Measurements from ENCODE around the gene FBXO46. TPM values are rescaled to one million over a fixed set of nuclear protein-coding genes. Genes with fewer than 3 reads are reported as not detected.
A peak's percentile ranks its signal among the peaks of the same experiment; 100 is the strongest.

The FBXO46 gene
- total and polyA plus RNA-seq, 2 of the 13 experiments (the other 11 are each of a cell fraction or from before 2014, with no cell fraction given) = 6.2 to 6.4 TPM

DNA sequence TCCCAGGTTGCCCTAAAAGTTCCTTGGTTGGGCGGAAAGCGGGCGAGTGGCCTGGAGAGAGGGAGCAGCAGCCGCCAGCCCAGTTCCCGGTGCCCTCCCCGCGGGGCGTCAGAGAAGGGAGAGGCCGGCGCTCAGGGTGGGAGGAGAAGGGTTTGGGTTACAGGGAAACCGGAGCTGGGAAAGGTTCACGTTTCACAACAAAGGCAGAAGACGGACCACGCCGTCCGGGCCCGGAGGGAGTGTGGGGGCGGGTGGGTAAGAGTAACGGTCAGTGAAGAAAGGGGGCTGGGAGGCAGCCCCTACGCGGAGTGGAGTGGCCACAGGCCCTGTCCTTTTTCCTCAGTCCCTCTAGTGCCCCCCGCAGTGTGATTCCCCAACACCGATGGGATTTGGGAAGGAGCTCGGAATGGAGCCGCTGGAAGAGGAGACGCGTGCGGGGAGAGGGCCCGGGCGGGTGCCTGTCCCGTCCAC is 36.7 kb upstream of the FBXO46 start (continued):
- TF ChIP-seq ZHX1 (CRISPR knock-in tag; IDR thresholded peaks at IDR 0.05; ENCODE audit: low read depth) = no peak
- TF ChIP-seq SMAD9 (CRISPR knock-in tag; IDR thresholded peaks at IDR 0.05) = no peak
- TF ChIP-seq MATR3 (CRISPR knock-in tag; IDR thresholded peaks at IDR 0.05) = no peak
- no peak for TF ChIP-seq SOX13 (IDR thresholded peaks at IDR 0.05)
- TF ChIP-seq SOX13 (CRISPR knock-in tag; conservative IDR thresholded peaks at IDR 0.05 in 1 of 2, IDR thresholded peaks at IDR 0.05 in 1 of 2) = peak in 1 of 2 experiments; percentile 42; a peak in 1 of 4 replicates
- TF ChIP-seq ZNF354B (CRISPR knock-in tag; IDR thresholded peaks at IDR 0.05) = no peak
- no peak for TF ChIP-seq JUND (CRISPR knock-in tag; IDR thresholded peaks at IDR 0.05)
- no peak for TF ChIP-seq ZBTB38 (CRISPR knock-in tag; IDR thresholded peaks at IDR 0.05)
- TF ChIP-seq, protein P1, sequence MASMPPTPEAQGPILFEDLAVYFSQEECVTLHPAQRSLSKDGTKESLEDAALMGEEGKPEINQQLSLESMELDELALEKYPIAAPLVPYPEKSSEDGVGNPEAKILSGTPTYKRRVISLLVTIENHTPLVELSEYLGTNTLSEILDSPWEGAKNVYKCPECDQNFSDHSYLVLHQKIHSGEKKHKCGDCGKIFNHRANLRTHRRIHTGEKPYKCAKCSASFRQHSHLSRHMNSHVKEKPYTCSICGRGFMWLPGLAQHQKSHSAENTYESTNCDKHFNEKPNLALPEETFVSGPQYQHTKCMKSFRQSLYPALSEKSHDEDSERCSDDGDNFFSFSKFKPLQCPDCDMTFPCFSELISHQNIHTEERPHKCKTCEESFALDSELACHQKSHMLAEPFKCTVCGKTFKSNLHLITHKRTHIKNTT (CRISPR knock-in tag; IDR thresholded peaks at IDR 0.05) = no peak
- TF ChIP-seq ZNF660 (CRISPR knock-in tag; IDR thresholded peaks at IDR 0.05; ENCODE audit: borderline replicate concordance, low read depth) = no peak
- no peak for TF ChIP-seq ARNT (IDR thresholded peaks at IDR 0.05)
- TF ChIP-seq ZHX2 (IDR thresholded peaks at IDR 0.05; ENCODE audit: low read depth) = no peak
- 0 out of 2 replicates have a peak, but pooled peaks have one; percentile 1 for TF ChIP-seq ZHX2 (CRISPR knock-in tag; IDR thresholded peaks at IDR 0.05; ENCODE audit: borderline replicate concordance)
- TF ChIP-seq MBNL3 (CRISPR knock-in tag; conservative IDR thresholded peaks at IDR 0.05) = no peak
- TF ChIP-seq MYNN (CRISPR knock-in tag; IDR thresholded peaks at IDR 0.05; ENCODE audit: low read depth) = no peak
- TF ChIP-seq PAF1 (CRISPR knock-in tag; IDR thresholded peaks at IDR 0.05) = no peak
- 0 out of 2 replicates have a peak, but pooled peaks have one; percentile 59 for TF ChIP-seq MAZ (IDR thresholded peaks at IDR 0.05; ENCODE audit: borderline replicate concordance, low read depth, low read length)
- peak; percentile 81 for TF ChIP-seq MAZ (CRISPR knock-in tag; IDR thresholded peaks at IDR 0.05; ENCODE audit: low read depth)
- TF ChIP-seq HOXA7 (CRISPR knock-in tag; IDR thresholded peaks at IDR 0.05) = no peak
- no peak for TF ChIP-seq PCBP2 (optimal IDR thresholded peaks at IDR 0.05; ENCODE audit: low read depth, low read length, poor library complexity, severe bottlenecking)
- TF ChIP-seq ZNF350 (CRISPR knock-in tag; IDR thresholded peaks at IDR 0.05; ENCODE audit: borderline replicate concordance, low read depth) = no peak; the same call in 1 of the 2 replicates
- no peak for TF ChIP-seq ZNF441 (CRISPR knock-in tag; IDR thresholded peaks at IDR 0.05; ENCODE audit: borderline replicate concordance)
